Spleen (tissue), 11 donors: Measurements from ENCODE around the gene WNT8A. TPM values are rescaled to one million over a fixed set of nuclear protein-coding genes. Genes with fewer than 3 reads are reported as not detected.

Experiments used
- DNase-seq: peaks from one replicate; pipeline ENCODE4 v3.0.0-alpha.2; 2020
- H3K27ac ChIP-seq, 8 donors: fragments of 200-600 bp; sonication (generic) in 7 of 8; 1 replicate in 4 of 8; 2 replicates in 4 of 8; pipeline versions ENCODE4 v1.5.0 to v1.8.0; 2016 to 2021; ENCODE audit warnings: inconsistent platforms in 4 of 8, mild to moderate bottlenecking in 4 of 8, moderate library complexity in 1 of 8
- H3K27me3 ChIP-seq, 7 donors: fragments of 200-600 bp; sonication (generic) in 6 of 7; replicated peaks in 1 of 7; 1 replicate in 4 of 7; 2 replicates in 3 of 7; pipeline versions ENCODE4 v1.5.0 to v1.8.0; 2016 to 2021; ENCODE audit warnings: inconsistent platforms in 3 of 7, mild to moderate bottlenecking in 1 of 7
- H3K36me3 ChIP-seq, 6 donors: fragments of 200-600 bp; sonication (generic) in 5 of 6; 1 replicate in 4 of 6; 2 replicates in 2 of 6; pipeline versions ENCODE4 v1.5.0 to v1.8.0; 2016 to 2021; ENCODE audit warnings: inconsistent platforms in 2 of 6
- H3K4me1 ChIP-seq, 6 donors: fragments of 200-600 bp; sonication (generic) in 5 of 6; 1 replicate in 3 of 6; 2 replicates in 3 of 6; pipeline versions ENCODE4 v1.5.0 to v1.8.0; 2016 to 2021; ENCODE audit warnings: inconsistent platforms in 3 of 6
- H3K4me3 ChIP-seq, 8 donors: fragments of 200-600 bp; sonication (generic) in 7 of 8; 1 replicate in 4 of 8; 2 replicates in 4 of 8; pipeline versions ENCODE4 v1.5.0 to v1.8.0; 2016 to 2021; ENCODE audit warnings: inconsistent platforms in 4 of 8, mild to moderate bottlenecking in 4 of 8, moderate library complexity in 2 of 8
- H3K9me3 ChIP-seq, 8 donors: fragments of 200-600 bp; sonication (generic) in 7 of 8; 1 replicate in 4 of 8; 2 replicates in 4 of 8; pipeline versions ENCODE4 v1.5.0 to v1.8.0; 2016 to 2021; ENCODE audit warnings: inconsistent platforms in 4 of 8
- CTCF ChIP-seq, 11 experiments: fragments of 200-600 bp in 7 of 11; fragments of 450-650 bp in 4 of 11; sonication (generic) in 4 of 11; IDR thresholded peaks in 8 of 11; conservative IDR thresholded peaks in 3 of 11; 1 replicate in 7 of 11; 2 replicates in 4 of 11; pipeline versions ENCODE4 v1.4.0 to v1.8.0; 2016 to 2021; ENCODE audit warnings: antibody characterized with exemption in 11 of 11, inconsistent platforms in 4 of 11, mild to moderate bottlenecking in 1 of 11
- POLR2A ChIP-seq, 3 donors: fragments of 450-650 bp; IDR thresholded peaks; one replicate each; pipeline ENCODE4 v1.5.1; 2017; ENCODE audit warnings: antibody characterized with exemption in 3 of 3, mild to moderate bottlenecking in 1 of 3
- POLR2AphosphoS5 ChIP-seq, 3 donors: sonication (generic); formaldehyde crosslinking; IDR thresholded peaks; one replicate each; pipeline ENCODE4 v1.5.1; 2017; ENCODE audit warnings: antibody characterized with exemption in 3 of 3
- WGBS, 5 donors: extraction: QIAGEN DNeasy Blood & Tissue Kit in 3 of 5; methylation state at CpG; one replicate each; pipeline versions ENCODE4 v1.1.5 to v1.1.7; 2013 to 2018; 5-methylcytosine and 5-hydroxymethylcytosine counted together
- intact Hi-C: fragments of 100-400 bp; cut with DNase I; formaldehyde crosslinking; loops from one replicate; pipeline ENCODE4 v1.15.0; 2023; ENCODE audit warnings: low total_unique reads
- polyA plus RNA-seq, 3 donors: library from polyadenylated mRNA; stranded (reverse); fragments of 200-250 nt; gene quantifications; one replicate each; pipeline ENCODE4 v1.2.1, GENCODE V29; 2013
- small RNA-seq, 4 donors: library from RNA; depleted of rRNA; stranded (forward); fragments of <200 nt; gene quantifications; one replicate each; pipeline ENCODE3, GENCODE V24; 2016
- total RNA-seq, 7 donors: library from RNA; depleted of rRNA in 3 of 7; stranded (reverse); fragments of >200 nt in 3 of 7; fragmentation: NEBNext Ultra II Directional in 4 of 7; extraction: Animal tissue kit (Norgen Biotek cat#: 25700) in 4 of 7; gene quantifications; one replicate each; pipeline versions ENCODE4 v1.1.0 to v1.2.1, GENCODE V29; 2016 to 2021
- donor health status: healthy with polysubstance abuse.
- donor health status: DM: no; HTN: no; CAD: no; lungs with moderate emphysema.
- donor health status: DM: no; HTN: no; CAD: no.
- donor health status: Bipolar disorder and iron deficiency.
- donor health status: healthy.
- donor health status: DM: no; HTN: no; CAD: no.
- donor health status: DM: yes; HTN: yes; CAD: no.

WNT8A gene
- total and polyA plus RNA-seq, 10 donors, result 0.05 to 0.60 TPM; not detected in 8

GRCh38 chr5:138138949-138139780 lies 55.3 kb downstream of the WNT8A start, which contains the start of gene NME5:
Gene NME5, minus strand, starts transcription at chr5:138139428. Its CDS starts 648 bp downstream, at chr5:138138780.
- no peaks in the 10 kb centered on the region for H3K9me3 ChIP-seq
- intact Hi-C loops, result loop anchor here (10.0 kb wide), 1 partner anchor 364 kb away; no protein-coding TSS in a partner anchor
- peak; percentile 80 for DNase-seq
- TF ChIP-seq CTCF (IDR thresholded peaks at IDR 0.05 in 8 of 11, conservative IDR thresholded peaks at IDR 0.05 in 3 of 11), result no peak
- TF ChIP-seq POLR2A (IDR thresholded peaks at IDR 0.05), result no peak
- no peak for TF ChIP-seq POLR2AphosphoS5 (IDR thresholded peaks at IDR 0.05)
- no peak within 1 kb of the TSS for H3K27ac ChIP-seq
- peaks cover 0 to 35% (median 0%) of the 10 kb centered on the region in 7 donors for H3K27me3 ChIP-seq
- H3K4me3 ChIP-seq, result peak within 1 kb of the TSS; percentile 6 to 68 (median 38)
- H3K36me3 ChIP-seq, result no peaks in the 10 kb centered on the region
- WGBS, 5 donors, result 9 to 12% (median 10%) methylated on average over 17 to 31 of the region's 31 CpGs
- H3K4me1 ChIP-seq, result peaks cover 0 to 14% (median 5%) of the 10 kb centered on the region in 6 donors

GRCh38 chr5:138139781-138140090 lies 55.9 kb downstream of the WNT8A start:
- Histone ChIP-seq H3K4me3 (peak overlapping the region in 3 of 8 donors; percentile 24 to 68 (median 47)), H3K4me1 (peaks cover 0 to 14% (median 5%) of the 10 kb centered on the region in 6 donors), H3K9me3 (no peaks in the 10 kb centered on the region), H3K36me3 (no peaks in the 10 kb centered on the region), H3K27ac (no peak overlapping the region), H3K27me3 (peaks cover 0 to 29% (median 0%) of the 10 kb centered on the region in 7 donors)
- 36 to 42% (median 36%) methylated on average over 3 of the region's 3 CpGs for WGBS, 5 donors
- DNase-seq, result no peak
- TF ChIP-seq CTCF (IDR thresholded peaks at IDR 0.05 in 8 of 11, conservative IDR thresholded peaks at IDR 0.05 in 3 of 11), result no peak
- TF ChIP-seq POLR2A (IDR thresholded peaks at IDR 0.05), result no peak
- no peak for TF ChIP-seq POLR2AphosphoS5 (IDR thresholded peaks at IDR 0.05)
- intact Hi-C loops, result loop anchor here (10.0 kb wide), 1 partner anchor 365 kb away; no protein-coding TSS in a partner anchor

GRCh38 chr5:138140268-138140667 lies 56.4 kb downstream of the WNT8A start:
- no peak overlapping the region for H3K27ac ChIP-seq
- peaks cover 0 to 14% (median 5%) of the 10 kb centered on the region in 6 donors for H3K4me1 ChIP-seq
- no peak overlapping the region for H3K4me3 ChIP-seq
- TF ChIP-seq POLR2AphosphoS5 (IDR thresholded peaks at IDR 0.05) (no peak), CTCF (IDR thresholded peaks at IDR 0.05 in 8 of 11, conservative IDR thresholded peaks at IDR 0.05 in 3 of 11) (no peak), POLR2A (IDR thresholded peaks at IDR 0.05) (no peak)
- 77 to 85% (median 77%) methylated on average over 4 of the region's 4 CpGs for WGBS, 5 donors
- no peaks in the 10 kb centered on the region for H3K9me3 ChIP-seq
- no peaks in the 10 kb centered on the region for H3K36me3 ChIP-seq
- no peak for DNase-seq
- H3K27me3 ChIP-seq, result peaks cover 0 to 29% (median 0%) of the 10 kb centered on the region in 7 donors
- intact Hi-C loops, result no loop called here

Small RNA genes within 50 kb of the gene (small RNA-seq; reads per million reads assigned to genes)
- gene RNU6-1148P, result 0 reads per million in 4 donors
- gene RNU6-460P, result 0.15 to 0.69 (median 0.22) reads per million in 4 donors
- 0 reads per million in 4 donors for gene RNU6-888P

Other genes with a start within 250 kb of the WNT8A start
- gene MYOT, start 216.2 kb upstream of the WNT8A start, total RNA-seq, result under 1 TPM in 4 of 7 donors, not detected in 3; 0.52 to 0.94 (median 0.68) TPM
- gene MYOT, start 216.2 kb upstream of the WNT8A start, polyA plus RNA-seq, result under 1 TPM; 0.27 to 0.90 (median 0.35) TPM
- 1 to 10 TPM in 2 of 7 donors, not detected in 5; 1.1 to 1.8 TPM for gene PKD2L2, start 194.6 kb upstream of the WNT8A start, total RNA-seq
- under 1 TPM in 1 of 3 donors, not detected in 2; 0.09 TPM for gene PKD2L2, start 194.6 kb upstream of the WNT8A start, polyA plus RNA-seq
- 10 to 100 TPM; 57.6 to 91.9 (median 67.6) TPM for gene FAM13B, start 51.0 kb upstream of the WNT8A start, total RNA-seq
- 10 to 100 TPM; 11.3 to 14.5 (median 11.5) TPM for gene FAM13B, start 51.0 kb upstream of the WNT8A start, polyA plus RNA-seq
- 1 to 10 TPM in 2 of 7 donors, under 1 TPM in 1, not detected in 4; 0.55 to 1.3 (median 1.1) TPM for gene NME5, start 55.4 kb downstream of the WNT8A start, total RNA-seq
- under 1 TPM; 0.13 to 0.47 (median 0.43) TPM for gene NME5, start 55.4 kb downstream of the WNT8A start, polyA plus RNA-seq
- gene BRD8, start 94.6 kb downstream of the WNT8A start, total RNA-seq, result 10 to 100 TPM; 49.0 to 78.6 (median 57.5) TPM
- 10 to 100 TPM; 20.5 to 41.8 (median 31.8) TPM for gene BRD8, start 94.6 kb downstream of the WNT8A start, polyA plus RNA-seq
- 1 to 10 TPM; 1.5 to 5.9 (median 3.2) TPM for gene KIF20A, start 95.1 kb downstream of the WNT8A start, total RNA-seq
- 1 to 10 TPM in 2 of 3 donors, under 1 TPM in 1; 0.83 to 4.9 (median 1.2) TPM for gene KIF20A, start 95.1 kb downstream of the WNT8A start, polyA plus RNA-seq
- 10 to 100 TPM; 21.0 to 28.6 (median 23.3) TPM for gene CDC23, start 129.3 kb downstream of the WNT8A start, total RNA-seq
- gene CDC23, start 129.3 kb downstream of the WNT8A start, polyA plus RNA-seq, result 10 to 100 TPM in 2 of 3 donors, 1 to 10 TPM in 1; 8.7 to 14.0 (median 12.2) TPM
- gene GFRA3, start 190.6 kb downstream of the WNT8A start, total RNA-seq, result not detected
- 1 to 10 TPM in 1 of 3 donors, under 1 TPM in 1, not detected in 1; 0.14 to 1.2 TPM for gene GFRA3, start 190.6 kb downstream of the WNT8A start, polyA plus RNA-seq
- 1 to 10 TPM in 3 of 7 donors, under 1 TPM in 4; 0.25 to 6.0 (median 0.89) TPM for gene CDC25C, start 247.8 kb downstream of the WNT8A start, total RNA-seq
- gene CDC25C, start 247.8 kb downstream of the WNT8A start, polyA plus RNA-seq, result 1 to 10 TPM in 1 of 3 donors, under 1 TPM in 2; 0.37 to 2.0 (median 0.77) TPM